Loucy (cell line): ENCODE data around the gene NLRP7.

Experiments used
- EZH2phosphoT487 ChIP-seq: fragments of 200-600 bp; IDR thresholded peaks from 2 replicates; pipeline ENCODE4 v1.6.1; 2018; ENCODE audit warnings: antibody characterized with exemption, mild to moderate bottlenecking, moderate library complexity, borderline replicate concordance
- TF ChIP-seq, protein P1 (sequence below): fragments of 200-600 bp; sonication (generic); conservative IDR thresholded peaks from 2 replicates; pipeline ENCODE4 v1.5.1; 2014; ENCODE audit warnings: mild to moderate bottlenecking, antibody characterized with exemption, low read length

DNA sequence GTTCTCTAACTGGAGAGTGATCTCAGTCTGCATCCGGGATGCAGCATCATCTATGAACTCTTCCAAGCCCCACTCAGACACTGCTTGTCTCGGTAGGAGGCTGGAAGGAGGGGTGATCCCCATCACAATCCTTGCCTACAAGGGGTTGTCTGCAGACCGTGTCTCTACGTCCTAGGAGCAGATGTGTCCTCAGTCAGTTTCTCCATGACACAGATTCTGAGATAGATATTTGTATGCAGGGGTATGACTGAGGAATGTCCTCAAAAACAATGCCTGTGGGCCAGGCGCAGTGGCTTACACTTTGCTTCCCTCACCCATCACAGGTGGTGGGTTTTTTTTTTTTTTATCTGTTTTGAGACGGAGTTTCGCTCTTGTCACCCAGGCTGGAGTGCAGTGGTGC lies 40.5 kb downstream of the NLRP7 start:
- TF ChIP-seq, protein P1, sequence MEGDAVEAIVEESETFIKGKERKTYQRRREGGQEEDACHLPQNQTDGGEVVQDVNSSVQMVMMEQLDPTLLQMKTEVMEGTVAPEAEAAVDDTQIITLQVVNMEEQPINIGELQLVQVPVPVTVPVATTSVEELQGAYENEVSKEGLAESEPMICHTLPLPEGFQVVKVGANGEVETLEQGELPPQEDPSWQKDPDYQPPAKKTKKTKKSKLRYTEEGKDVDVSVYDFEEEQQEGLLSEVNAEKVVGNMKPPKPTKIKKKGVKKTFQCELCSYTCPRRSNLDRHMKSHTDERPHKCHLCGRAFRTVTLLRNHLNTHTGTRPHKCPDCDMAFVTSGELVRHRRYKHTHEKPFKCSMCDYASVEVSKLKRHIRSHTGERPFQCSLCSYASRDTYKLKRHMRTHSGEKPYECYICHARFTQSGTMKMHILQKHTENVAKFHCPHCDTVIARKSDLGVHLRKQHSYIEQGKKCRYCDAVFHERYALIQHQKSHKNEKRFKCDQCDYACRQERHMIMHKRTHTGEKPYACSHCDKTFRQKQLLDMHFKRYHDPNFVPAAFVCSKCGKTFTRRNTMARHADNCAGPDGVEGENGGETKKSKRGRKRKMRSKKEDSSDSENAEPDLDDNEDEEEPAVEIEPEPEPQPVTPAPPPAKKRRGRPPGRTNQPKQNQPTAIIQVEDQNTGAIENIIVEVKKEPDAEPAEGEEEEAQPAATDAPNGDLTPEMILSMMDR, result no peak
- TF ChIP-seq EZH2phosphoT487, result no peak
